ENCODE measurements around the gene TPST1.
A peak's percentile ranks its signal among the peaks of the same experiment; 100 is the strongest.
"Not testable (repeated sequence)": the region's sequence is repeated elsewhere in the genome, so short reads cannot be mapped to it uniquely, and the experiment has no call there.

The TPST1 gene

DNA sequence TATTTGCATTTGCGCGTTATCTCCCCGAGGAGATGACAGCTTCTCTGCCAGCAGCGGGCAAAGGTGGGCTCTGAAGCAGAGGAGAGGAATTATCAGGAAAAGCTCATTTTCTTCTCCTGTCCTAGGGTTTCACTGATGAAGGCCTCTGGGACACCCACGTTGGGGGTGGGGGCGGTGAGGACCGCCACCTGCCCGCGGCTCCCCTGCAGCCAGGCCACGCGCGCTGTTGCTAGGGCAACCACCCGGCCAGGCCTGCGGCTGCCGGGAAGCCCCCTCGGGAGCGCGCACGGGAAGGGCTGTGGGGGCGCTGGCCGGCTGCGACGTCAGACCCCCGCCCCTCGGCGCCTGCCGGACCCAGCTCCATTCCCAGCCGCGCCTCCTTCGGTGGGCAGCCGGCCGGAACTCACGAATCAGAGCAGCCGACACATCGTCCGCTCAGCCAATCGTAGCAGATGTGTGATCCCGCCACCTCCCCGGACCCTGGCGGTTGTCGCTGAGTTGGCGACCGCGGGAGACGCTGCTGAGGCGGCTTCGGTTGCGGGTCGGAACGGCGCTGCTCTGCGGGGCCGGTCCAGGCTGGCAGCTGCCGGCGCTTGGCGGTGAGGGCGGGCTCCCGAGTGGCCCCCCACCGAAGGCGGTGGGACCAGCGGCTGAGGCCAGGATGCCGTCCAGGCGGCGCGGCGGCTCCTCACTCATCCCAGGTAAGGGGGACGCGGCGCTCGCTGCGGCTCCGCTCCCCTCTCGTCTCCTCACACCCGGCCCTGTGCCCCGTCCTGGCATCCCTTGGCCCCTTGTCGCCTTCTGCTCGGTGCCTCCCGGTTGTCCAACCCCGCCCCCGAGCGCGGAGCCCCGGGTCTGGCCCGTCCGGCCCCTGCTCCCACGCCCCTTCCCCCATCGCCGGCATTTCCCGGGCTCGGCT is at the start of gene TPST1:
TSS of gene TPST1 (plus strand) at position 513 of the 919 bp plus-strand sequence. CDS start 35,092 bp downstream, outside the sequence.
- no peaks in the 10 kb centered on the region for H3K9me3 ChIP-seq (ENCODE audit: control insufficient read depth, low read length)
- no peaks in the 10 kb centered on the region for H3K4me1 ChIP-seq
- H3K27me3 ChIP-seq (ENCODE audit: control insufficient read depth, insufficient read depth, low read length), result no peaks in the 10 kb centered on the region
- H3K4me3 ChIP-seq (ENCODE audit: low read depth, low read length), result peak within 1 kb of the TSS; percentile 75
- peak within 1 kb of the TSS; percentile 20 for H3K9ac ChIP-seq
- H2AFZ ChIP-seq, result peak within 1 kb of the TSS; percentile 88
- TF ChIP-seq, protein P1, sequence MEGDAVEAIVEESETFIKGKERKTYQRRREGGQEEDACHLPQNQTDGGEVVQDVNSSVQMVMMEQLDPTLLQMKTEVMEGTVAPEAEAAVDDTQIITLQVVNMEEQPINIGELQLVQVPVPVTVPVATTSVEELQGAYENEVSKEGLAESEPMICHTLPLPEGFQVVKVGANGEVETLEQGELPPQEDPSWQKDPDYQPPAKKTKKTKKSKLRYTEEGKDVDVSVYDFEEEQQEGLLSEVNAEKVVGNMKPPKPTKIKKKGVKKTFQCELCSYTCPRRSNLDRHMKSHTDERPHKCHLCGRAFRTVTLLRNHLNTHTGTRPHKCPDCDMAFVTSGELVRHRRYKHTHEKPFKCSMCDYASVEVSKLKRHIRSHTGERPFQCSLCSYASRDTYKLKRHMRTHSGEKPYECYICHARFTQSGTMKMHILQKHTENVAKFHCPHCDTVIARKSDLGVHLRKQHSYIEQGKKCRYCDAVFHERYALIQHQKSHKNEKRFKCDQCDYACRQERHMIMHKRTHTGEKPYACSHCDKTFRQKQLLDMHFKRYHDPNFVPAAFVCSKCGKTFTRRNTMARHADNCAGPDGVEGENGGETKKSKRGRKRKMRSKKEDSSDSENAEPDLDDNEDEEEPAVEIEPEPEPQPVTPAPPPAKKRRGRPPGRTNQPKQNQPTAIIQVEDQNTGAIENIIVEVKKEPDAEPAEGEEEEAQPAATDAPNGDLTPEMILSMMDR (IDR thresholded peaks at IDR 0.05), result peak; percentile 73
- H3K79me2 ChIP-seq, result no peaks in the 10 kb centered on the region
- H3K4me2 ChIP-seq (ENCODE audit: low read length), result peak within 1 kb of the TSS; percentile 93
- H3K36me3 ChIP-seq (ENCODE audit: control insufficient read depth, insufficient read depth, low read length), result no peaks in the 10 kb centered on the region
- H3K27ac ChIP-seq, result peak within 1 kb of the TSS; percentile 57

DNA sequence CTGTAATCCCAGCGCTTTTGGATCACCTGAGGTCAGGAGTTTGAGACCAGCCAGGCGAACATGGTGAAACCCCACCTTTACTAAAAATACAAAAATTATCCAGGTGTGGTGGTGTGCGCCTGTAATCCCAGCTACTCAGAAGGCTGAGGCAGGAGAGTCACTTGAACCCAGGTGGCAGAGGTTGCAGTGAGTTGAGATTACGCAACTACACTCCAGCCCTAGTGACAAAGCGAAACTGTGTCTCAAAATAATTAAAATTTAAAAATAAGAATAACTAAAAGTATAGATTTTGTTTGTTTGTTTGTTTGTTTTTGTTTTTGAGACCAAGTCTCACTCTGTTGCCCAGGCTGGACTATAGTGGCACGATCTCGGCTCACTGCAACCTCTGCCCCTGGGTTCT is 49.1 kb upstream of the TPST1 start:
- not testable (repeated sequence) for H3K27me3 ChIP-seq (ENCODE audit: control insufficient read depth, insufficient read depth, low read length); H3K4me1 ChIP-seq; H2AFZ ChIP-seq; H3K9ac ChIP-seq; H3K9me3 ChIP-seq (ENCODE audit: control insufficient read depth, low read length); H3K4me2 ChIP-seq (ENCODE audit: low read length); H3K4me3 ChIP-seq (ENCODE audit: low read depth, low read length); H3K27ac ChIP-seq; H3K79me2 ChIP-seq; H3K36me3 ChIP-seq (ENCODE audit: control insufficient read depth, insufficient read depth, low read length)

DNA sequence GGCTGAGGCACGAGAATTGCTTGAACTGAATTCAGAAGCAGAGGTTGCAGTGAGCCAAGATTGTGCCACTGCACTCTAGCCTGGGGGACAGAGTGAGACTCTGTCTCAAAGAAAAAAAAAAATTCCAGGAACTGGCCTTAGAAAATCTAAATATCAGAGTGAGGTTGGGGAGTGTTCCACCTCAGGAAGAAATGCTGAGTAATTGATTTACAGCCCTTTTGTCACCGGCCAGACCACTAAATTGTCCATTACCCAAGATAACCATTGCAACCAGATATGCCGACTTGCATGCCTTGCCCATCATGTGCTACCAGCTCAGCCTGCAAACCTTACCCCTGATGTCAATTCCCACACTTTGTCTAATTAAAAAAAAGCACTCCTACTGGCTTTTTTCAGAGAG is 48.1 kb upstream of the TPST1 start:
- Histone ChIP-seq H3K36me3 (ENCODE audit: control insufficient read depth, insufficient read depth, low read length) (no peaks in the 10 kb centered on the region), H3K4me1 (peaks cover 5% of the 10 kb centered on the region), H3K4me2 (ENCODE audit: low read length) (no peak overlapping the region), H3K9ac (no peak overlapping the region), H3K27me3 (ENCODE audit: control insufficient read depth, insufficient read depth, low read length) (no peaks in the 10 kb centered on the region), H3K4me3 (ENCODE audit: low read depth, low read length) (no peak overlapping the region), H3K27ac (no peak overlapping the region), H3K9me3 (ENCODE audit: control insufficient read depth, low read length) (no peaks in the 10 kb centered on the region), H3K79me2 (no peaks in the 10 kb centered on the region), H2AFZ (no peak overlapping the region)
- TF ChIP-seq, protein P1 (IDR thresholded peaks at IDR 0.05), result no peak

DNA sequence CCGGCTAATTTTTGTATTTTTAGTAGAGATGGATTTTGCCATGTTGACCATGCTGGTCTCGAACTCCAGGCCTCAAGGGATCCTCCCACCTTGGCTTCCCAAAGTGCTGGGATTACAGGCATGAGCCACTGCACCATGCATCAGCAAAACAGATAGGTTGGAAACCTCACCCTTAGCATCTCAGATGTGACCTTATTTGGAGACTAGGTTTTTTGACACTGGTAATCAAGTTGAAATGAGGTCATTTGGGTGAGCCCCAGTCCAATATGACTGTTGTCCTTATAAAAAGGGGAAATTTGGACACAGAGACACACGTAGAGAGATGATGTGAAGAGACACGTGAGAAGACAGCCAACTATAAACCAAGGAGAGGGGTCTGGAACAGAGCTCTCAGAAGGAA is 42.5 kb upstream of the TPST1 start:
- Histone ChIP-seq H3K4me3 (ENCODE audit: low read depth, low read length) (no peak overlapping the region), H2AFZ (no peak overlapping the region), H3K27me3 (ENCODE audit: control insufficient read depth, insufficient read depth, low read length) (no peaks in the 10 kb centered on the region), H3K79me2 (no peaks in the 10 kb centered on the region), H3K36me3 (ENCODE audit: control insufficient read depth, insufficient read depth, low read length) (no peaks in the 10 kb centered on the region), H3K9ac (no peak overlapping the region), H3K27ac (no peak overlapping the region), H3K9me3 (ENCODE audit: control insufficient read depth, low read length) (no peaks in the 10 kb centered on the region), H3K4me1 (no peaks in the 10 kb centered on the region), H3K4me2 (ENCODE audit: low read length) (no peak overlapping the region)
- TF ChIP-seq, protein P1 (IDR thresholded peaks at IDR 0.05), result no peak

DNA sequence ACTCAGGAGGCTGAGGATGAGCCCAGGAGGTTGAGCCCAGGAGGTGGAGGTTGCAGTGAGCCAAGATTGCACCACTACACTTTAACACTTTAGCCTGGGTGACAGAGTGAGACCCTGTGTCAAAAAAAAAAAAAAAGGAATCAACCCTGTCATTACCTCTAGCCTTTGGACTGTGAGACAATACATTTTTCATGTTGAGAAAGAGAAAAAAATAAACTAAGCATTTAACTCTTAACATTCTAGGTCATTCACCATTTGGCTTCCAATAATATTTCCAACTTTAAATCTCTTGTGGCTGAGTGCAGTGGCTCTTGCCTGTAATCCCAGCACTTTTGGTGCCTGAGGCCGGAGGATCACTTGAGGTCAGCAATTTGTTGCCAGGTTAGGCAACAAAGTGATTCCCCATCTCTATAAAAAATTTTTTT is 41.9 kb upstream of the TPST1 start:
- no peaks in the 10 kb centered on the region for H3K27me3 ChIP-seq (ENCODE audit: control insufficient read depth, insufficient read depth, low read length)
- no peak overlapping the region for H3K27ac ChIP-seq
- TF ChIP-seq, protein P1 (IDR thresholded peaks at IDR 0.05), result no peak
- no peak overlapping the region for H3K9ac ChIP-seq
- no peak overlapping the region for H3K4me3 ChIP-seq (ENCODE audit: low read depth, low read length)
- no peaks in the 10 kb centered on the region for H3K79me2 ChIP-seq
- no peaks in the 10 kb centered on the region for H3K36me3 ChIP-seq (ENCODE audit: control insufficient read depth, insufficient read depth, low read length)
- no peak overlapping the region for H2AFZ ChIP-seq
- no peak overlapping the region for H3K4me2 ChIP-seq (ENCODE audit: low read length)
- H3K4me1 ChIP-seq, result no peaks in the 10 kb centered on the region
- no peaks in the 10 kb centered on the region for H3K9me3 ChIP-seq (ENCODE audit: control insufficient read depth, low read length)

All from parathyroid adenoma (tissue), 2 donors.